Hematopoietic multipotent progenitor cell treated with erythropoietin and hydrocortisone succinate and interleukin-3 and kit ligand, for 15 days (in vitro differentiated cells): Measurements from ENCODE around the gene RAB4A.
"Not testable (repeated sequence)": the region's sequence is repeated elsewhere in the genome, so short reads cannot be mapped to it uniquely, and the experiment has no call there.

Source experiments
- DNase-seq: peaks from one replicate; pipeline ENCODE4 v3.0.0-alpha.2; 2015; ENCODE audit warnings: low spot score

Gene RAB4A

DNA sequence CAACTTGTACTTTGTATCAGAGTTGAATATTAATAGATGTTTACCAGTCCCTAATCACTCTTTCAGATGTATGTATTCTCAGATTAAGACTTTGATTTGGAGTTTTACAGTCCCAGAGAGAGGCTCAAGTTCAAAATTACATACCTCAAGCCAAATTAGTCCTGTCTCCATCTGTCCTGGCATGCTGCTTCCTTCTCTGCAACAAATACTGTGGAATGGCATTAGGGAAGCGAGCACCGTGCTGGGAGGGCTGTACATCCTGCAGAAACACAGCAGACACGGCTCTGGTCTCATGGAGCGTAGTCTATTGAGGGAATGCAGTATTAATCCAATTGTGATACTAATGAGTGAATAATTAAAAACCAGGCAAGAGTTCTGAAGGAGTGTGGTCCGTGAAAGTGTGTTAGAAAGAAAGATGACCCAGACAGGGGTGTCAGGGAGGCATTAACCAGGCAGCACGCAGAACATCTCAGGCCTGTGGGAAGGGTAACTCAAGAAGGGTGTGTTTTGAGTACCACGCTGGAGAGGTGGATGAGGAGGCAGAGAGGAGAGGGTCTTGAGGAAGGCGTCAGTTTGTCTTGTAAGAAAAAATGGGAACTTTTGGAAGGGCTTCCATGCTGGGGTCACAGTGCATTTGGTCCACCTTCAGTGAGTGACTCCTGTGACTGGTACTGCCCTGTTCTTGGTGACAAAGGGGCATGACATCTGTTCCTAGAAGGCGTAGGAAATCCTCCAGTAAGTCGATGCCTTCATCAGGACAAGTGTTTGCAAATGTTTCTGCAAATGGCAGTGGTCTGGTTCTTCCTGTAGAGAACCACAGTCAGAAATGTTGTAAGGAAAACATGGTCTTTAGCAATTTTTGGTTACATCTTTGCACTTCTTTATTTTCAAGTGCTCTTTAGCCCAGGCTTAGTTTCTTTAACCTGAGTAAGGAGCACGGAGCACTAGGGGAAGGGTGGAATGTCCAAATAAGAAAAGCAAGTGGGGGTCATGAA, 1.6 kb downstream of the RAB4A start:
- DNase-seq: no peak

DNA sequence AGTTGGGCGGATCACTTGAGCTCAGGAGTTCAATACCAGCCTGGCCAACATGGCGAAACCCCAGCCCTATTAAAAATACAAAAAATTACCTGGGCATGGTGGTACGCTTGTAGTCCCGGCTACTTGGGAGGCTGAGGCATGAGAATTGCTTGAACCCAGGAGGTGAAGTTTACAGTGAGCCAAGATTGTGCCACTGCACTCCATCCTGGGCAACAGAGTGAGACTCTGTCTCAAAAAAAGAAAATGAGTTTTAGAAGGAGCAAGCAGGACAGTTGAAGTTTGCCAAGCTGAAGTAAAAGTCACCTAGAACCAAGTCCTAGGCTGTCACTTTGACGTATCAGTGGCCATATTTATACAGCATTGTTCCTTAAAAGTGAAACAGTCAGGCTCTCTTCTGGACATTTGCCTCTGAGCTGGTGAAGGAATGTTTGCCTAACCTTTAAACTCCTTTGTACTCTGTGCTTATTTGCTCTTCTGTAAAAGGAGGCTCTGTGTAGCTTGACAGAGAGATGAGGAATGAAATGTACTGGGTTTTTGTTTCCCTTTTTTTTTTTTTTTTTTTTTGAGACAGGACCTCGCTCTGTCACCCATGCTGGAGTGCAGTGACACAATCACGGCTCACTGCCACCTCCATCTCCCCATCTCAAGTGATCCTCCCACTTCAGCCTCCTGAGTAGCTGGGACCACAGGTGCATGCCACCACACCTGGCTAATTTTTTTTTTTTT, 2.8 kb downstream of the RAB4A start:
- no peak for DNase-seq

GRCh38 chr1:229275005-229275404, 4.1 kb downstream of the RAB4A start:
- no peak for DNase-seq

DNA sequence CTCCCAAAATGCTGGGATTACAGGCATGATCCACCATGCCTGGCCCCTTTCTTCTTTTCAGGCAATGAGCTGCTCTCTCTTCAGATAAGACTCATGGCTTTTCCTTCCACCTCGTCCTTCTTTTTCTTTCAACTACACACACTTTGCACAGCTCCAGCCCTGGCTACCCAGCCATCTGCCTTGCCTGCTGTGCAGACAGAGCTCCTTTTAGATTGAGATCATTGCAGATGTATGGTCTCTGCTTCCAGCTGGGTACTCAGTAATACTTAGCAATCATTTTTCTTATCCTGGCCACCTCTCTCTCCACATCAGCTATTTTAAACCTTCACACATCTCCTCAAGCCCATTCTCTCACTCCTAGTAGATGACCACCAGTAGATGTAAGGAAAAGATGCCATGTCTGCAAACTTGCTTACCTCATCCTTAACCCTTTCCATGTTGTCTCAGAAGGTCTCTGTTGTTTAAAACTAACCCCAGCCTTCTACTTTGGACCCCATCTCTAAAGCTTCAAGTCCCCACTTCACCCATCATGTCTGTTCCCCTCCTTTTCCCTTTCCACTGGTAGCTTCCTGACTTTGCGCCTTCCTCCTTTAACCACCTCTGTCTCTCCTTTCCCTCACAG, 7.3 kb downstream of the RAB4A start:
- DNase-seq: no peak

GRCh38 chr1:229279242-229279641, 8.3 kb downstream of the RAB4A start:
- no peak for DNase-seq

DNA sequence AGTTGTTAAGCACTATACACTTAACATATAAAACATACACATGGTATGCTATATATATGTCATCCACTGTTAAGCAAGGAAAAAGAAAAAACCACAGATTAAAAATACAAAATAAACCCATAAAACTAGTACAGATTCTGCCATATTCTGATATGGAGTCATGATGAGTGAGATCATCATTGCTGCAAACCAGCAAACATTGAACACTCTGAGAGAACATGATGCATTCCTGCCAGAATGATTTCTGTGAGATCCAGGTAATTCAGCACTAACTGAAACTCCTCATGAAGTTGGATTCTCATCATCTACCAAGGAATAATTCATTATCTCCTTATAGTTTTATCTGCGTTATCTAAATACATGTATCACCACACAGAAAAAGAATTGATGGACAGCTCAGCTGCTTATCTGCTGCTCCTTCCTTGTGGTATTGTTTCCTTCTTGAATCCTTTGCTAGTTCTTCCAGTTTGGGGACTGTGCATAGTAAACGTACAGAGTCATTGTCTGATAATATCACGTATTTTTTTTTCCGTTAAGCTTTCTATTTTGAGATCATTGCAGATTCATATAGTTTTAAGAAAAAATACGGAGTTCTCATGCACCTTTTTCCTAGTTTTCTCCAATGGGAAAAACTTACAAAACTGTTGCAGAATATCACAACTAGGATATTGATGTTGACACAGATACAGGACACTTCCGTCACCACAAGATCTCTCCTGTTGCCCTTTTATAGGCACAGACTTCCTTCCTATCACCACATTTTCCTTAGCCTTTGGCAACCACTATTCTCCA, 9.3 kb downstream of the RAB4A start:
- no peak for DNase-seq

DNA sequence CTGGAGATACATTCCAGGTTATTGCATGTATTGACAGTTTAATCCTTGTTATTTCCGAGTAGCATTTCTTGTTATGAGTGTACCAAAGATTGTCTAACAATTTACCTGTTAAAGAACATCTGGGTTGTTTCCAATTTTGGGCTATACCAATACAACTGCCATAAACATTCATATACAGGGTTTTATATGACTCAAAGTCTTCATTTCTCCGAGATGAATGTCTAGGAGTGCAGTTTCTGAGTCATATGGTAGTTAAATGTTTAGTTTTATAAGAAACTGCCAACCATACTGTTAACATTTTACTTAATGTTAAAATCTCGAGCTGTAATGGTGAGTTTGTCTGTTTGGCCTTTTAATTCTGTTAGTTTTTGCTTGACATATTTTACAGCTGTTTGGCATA, 10.0 kb downstream of the RAB4A start:
- no peak for DNase-seq

DNA sequence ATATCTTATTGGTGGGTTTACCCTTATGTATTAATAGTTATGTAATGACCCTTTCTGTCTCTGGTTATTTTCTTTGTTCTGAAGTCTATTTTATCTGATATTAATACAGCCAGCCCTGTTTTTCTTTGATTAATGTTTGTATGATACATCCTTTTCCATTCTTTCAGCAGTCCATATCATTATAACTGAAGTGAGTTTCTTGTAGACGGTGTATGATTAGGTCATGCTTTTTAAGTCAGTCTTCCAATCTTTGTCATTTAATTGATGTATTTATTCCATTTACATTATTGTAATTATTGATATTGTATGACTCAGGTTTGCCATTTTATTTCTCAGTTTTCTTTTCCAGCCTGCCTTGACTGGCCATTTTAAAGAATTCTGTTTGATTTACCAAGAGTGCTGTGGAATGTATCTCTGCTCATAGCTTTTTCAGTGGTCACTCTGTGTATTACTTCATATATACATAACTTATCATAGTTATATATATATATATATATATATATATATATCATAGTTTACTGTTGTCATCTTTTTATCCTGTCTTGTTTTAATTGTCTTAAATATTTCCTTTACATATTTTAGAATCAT, 10.5 kb downstream of the RAB4A start:
- no peak for DNase-seq

DNA sequence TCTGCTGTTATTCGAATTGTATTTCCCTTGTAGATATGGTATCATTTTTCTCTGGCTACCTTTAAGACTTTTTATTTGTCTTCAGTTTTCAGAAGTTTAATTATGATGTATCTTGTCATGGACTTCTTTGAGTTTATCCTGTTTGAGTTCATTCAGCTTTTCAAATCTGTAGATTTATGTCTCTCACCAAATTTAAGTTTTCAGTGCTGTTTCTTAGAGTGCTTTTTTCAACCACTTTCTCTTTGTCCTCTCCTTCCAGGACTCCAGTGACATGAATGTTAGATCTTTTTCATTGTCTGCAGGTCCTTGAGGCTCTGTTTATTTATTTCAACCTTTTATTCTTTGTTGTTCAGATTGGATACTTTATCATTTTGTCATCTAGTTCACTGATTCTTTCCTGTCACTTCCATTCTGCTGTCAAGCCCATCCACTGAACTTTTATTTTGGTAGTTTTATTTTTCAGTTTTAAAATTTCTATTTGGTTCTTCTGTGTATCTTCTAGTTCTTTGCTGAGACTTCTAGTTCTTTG, 11.4 kb downstream of the RAB4A start:
- DNase-seq: no peak

DNA sequence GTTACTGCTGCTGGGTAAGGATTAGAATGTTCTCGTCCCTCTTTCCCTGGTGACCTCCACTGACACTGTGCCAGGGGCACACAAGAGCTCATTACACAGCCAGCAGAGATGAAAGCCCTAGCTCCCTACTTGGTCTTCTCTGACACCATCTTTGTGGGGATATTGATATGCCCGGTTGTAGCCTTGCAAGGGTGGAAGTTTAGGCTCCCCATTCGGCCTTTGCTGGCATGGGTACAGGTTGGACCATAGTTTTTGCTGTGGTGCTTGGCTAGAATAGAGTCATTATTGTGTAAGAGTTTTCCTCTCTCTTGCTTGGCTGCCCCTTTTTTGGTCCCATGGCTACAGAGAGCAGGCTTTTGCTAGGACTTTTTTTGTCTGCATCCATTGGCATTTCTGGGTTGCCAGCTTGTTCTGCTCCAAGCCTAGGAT, 12.3 kb downstream of the RAB4A start:
- no peak for DNase-seq

- DNase-seq: no peak
Observed at GRCh38 chr1:229284887-229285286, 14.0 kb downstream of the RAB4A start.

GRCh38 chr1:229285440-229285839, 14.5 kb downstream of the RAB4A start:
- no peak for DNase-seq

DNA sequence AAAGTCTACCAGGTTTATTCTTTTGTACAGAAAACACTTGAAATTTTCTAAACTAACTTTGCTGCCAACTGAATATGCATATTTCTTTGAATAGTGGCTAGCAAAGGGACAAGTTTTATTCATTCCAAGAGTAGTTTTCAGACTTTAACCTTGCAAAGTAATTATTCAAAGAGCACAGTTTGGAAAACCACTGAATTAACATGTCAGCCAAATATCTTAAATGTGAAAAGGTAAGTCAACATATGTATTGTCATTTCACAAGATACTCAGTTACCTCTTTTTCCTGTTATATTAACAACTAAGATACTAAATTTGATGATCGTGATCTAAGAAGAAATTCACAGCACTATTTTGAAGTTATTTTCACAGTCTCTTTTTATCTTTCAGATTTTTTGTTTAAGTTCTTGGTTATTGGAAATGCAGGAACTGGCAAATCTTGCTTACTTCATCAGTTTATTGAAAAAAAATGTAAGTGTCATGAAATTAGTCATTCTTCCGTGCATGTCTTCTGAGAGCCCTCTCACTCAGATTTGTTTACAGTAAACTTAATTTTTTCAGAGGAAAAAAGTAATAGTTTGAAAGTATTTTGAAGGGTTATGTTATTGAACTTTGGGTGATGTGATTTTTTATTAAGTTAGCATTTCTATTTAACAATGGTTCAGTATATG, 15.3 kb downstream of the RAB4A start:
- no peak for DNase-seq

GRCh38 chr1:229287267-229287666, 16.4 kb downstream of the RAB4A start:
- no peak for DNase-seq

DNA sequence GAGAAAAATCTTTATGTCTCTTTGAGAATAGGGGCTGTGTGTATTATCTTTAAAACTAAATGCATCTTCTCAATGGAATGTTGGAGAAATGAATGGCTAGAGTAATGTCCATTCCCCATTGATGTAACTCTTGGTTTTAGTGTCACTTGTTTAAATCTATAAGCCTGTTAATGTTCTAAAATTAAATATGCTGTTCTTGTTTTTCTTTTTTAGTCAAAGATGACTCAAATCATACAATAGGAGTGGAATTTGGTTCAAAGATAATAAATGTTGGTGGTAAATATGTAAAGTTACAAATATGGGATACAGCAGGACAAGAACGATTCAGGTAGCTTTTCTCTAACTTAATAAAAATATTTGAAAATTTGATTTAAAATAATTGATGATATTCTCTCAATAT, 17.6 kb downstream of the RAB4A start:
- DNase-seq: no peak

DNA sequence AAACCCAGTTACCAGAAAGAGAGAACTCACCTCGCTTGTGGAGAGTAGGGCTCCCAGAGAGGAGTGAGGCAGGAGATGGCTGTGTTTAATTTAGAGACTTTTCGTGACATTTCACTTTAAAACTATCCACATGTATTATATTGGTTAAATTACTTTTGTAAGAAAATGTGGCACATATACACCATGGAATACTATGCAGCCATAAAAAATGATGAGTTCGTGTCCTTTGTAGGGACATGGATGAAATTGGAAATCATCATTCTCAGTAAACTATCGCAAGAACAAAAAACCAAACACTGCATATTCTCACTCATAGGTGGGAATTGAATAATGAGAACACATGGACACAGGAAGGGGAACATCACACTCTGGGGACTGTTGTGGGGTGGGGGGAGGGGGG, 20.8 kb downstream of the RAB4A start:
- not testable (repeated sequence) for DNase-seq

- no peak for DNase-seq
Observed at GRCh38 chr1:229293528-229294204, 22.8 kb downstream of the RAB4A start.

DNA sequence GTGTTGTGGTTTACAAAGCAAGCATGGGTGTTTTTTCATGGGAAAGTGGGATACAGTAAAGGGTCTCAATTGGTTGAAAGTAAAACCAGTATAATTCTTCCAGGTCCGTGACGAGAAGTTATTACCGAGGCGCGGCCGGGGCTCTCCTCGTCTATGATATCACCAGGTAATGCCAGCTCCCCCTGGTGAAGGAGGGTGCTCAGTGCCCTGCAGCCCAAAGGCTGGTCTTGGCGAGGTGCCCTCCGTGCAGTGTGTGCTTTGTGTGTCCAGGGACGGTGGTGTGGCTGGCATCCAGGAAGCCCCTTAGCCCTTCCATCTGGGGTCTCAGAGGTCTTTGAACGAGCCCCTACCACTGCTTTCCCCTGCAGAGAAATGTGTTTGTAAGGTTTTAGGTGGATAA, 24.8 kb downstream of the RAB4A start:
- DNase-seq: no peak

GRCh38 chr1:229296541-229296941, 25.6 kb downstream of the RAB4A start:
- DNase-seq: no peak

GRCh38 chr1:229297746-229298145, 26.8 kb downstream of the RAB4A start:
- DNase-seq: no peak
